HG02981 (cell line): ENCODE results near the gene MAGOHB.

Source experiments
- ATAC-seq: cut with Tn5 transposase; IDR thresholded peaks from one replicate; pipeline ENCODE4 v1.9.1; 2021; ENCODE audit warnings: mild to moderate bottlenecking, moderate library complexity; ENCODE audit not compliant: unreplicated experiment

Gene MAGOHB

GRCh38 chr12:10557329-10557728, 56.1 kb downstream of the MAGOHB start:
- no peak for ATAC-seq

- no peak for ATAC-seq
These were observed 58.5 kb downstream of the MAGOHB start for GRCh38 chr12:10554756-10555481.

DNA sequence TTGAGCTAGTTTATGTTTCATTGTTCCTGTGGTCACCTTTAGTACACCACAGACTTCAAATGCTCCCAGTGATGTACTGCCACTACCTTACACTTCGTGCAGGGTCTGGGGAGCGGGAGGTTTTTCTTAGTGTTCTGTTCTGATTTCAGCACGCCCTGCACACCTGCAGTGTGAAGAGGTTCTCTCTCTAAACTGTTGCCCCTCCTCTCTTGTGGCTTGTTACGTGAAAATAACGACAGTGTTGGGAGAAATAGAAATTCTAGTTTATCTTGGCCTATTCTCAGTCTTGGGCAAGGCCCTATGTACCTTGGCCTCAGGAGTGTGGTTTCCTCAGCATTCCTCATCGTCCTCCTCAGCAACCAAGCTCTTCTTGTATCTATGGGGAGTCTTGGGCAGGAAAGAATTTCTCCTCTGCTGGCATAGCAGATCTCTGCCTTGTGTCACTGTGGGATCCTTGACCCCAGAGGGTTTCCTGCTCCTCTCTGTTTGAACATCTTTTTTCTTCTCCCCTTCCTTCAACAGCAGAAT, 59.1 kb downstream of the MAGOHB start:
- ATAC-seq = no peak
